Astrocyte (in vitro differentiated cells and primary cell): ENCODE data around the gene CENPF. TPM values are rescaled to one million over a fixed set of nuclear protein-coding genes. Genes with fewer than 3 reads are reported as not detected.

Experiments
- total RNA-seq: library from RNA; stranded (reverse); gene quantifications from 2 replicates; pipeline ENCODE4 v1.2.1, GENCODE V29; 2021

The CENPF gene
- total RNA-seq, 1 donor from 2014 or later: 22.9 TPM

Other genes starting within 250 kb of the CENPF start
- 154 and 177 TPM in 2 replicates for gene PTPN14, start 51.6 kb upstream of the CENPF start, total RNA-seq